HG02973 (cell line): Measurements from ENCODE around the gene POGK.

Source experiments
- ATAC-seq: cut with Tn5 transposase; IDR thresholded peaks from one replicate; pipeline ENCODE4 v1.9.1; 2021; ENCODE audit warnings: moderate library complexity; ENCODE audit not compliant: unreplicated experiment

The POGK gene

DNA sequence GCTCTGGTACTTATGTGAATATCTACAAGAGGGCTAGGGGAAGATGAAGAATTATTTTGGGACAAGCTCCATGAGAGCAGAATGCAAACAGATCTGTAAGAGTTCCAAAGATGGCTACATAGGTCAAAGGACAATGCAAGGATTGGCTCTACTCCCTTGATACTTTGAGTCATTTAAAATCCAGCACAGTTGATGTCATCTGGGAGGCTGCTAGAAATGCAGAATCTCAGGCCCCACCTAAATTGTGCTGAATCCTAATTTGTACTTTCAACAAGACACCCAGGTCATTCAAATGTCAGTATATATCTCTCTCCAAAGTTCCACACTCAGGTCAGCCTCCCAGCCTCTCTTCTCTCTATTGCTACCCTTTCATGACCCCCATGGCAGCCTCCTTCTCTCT is 60.5 kb downstream of the POGK start:
- ATAC-seq = no peak

DNA sequence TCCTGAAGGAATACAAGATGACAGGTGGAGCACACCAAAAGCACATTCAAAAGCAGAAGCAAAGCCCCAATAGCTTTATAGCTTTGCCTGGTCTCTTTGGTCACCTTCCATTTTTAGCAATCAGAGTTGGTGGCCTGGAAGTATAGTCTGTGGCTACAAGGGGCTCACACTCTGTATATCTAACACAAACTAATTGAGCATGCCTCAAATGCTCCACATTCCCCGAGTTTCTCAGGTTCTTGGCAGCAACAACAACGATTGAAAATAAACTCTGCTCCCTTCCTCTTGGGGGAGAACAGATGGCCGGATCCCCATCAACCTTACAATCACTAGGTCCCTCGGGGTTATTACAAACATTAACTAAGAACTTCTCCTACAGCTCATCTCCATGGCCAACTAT is 61.7 kb downstream of the POGK start:
- no peak for ATAC-seq

DNA sequence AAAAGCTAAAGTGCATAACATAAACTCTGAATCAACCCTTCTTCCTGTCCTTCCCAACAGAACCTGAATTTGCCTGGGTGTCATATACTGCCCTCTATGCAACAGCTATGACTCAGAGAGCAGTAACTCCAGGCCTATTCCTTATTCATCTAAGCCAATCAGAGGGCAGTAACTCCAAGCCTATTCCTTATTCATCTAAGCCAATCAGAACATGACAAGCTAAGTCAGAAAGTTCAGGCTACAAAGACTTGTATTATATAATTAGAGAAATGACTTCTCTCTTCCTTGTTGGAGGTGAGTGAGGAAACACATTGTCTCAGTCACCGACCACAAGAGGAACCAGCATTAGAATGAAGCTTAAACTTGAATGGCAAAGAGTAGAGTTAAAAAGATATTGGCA is 63.0 kb downstream of the POGK start:
- ATAC-seq = no peak

DNA sequence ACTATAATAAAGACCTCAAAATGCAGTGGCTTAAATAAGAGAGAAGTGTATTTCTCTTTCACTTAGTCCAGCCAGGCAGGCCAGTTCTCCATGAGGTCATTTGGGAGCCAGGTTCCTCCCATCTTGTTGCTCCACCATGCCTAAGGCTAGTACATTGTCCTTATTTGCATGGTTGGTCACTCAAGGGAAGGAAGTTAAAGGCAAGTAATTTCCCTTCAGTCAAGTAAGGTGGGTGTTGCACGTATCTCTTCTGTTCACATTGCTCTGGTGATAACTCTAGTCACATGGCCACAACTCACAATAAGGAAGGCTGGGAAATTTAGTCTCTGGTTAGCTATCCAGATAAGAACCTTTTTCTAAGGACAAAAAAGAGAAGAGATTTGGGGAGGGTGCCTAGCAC is 64.0 kb downstream of the POGK start:
- no peak for ATAC-seq

DNA sequence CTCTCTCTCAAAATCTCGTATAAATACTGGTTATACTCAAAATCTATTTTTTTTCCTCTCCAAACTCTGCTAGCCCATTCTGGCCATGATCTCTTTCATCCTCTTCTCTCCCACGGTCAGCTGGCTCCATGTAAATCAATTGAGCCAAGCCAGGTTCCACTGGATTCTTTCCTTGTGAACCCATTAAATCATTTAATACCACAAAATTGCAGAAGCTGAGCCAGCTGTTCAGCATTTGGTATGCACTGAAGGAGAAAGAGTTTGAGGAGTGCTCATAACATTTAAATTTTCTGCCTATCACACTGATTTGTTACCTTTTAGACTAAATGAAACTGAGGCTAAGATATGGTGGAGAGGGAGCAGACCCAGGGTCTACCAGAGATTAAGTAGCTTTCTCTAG is 65.9 kb downstream of the POGK start:
- ATAC-seq = no peak

DNA sequence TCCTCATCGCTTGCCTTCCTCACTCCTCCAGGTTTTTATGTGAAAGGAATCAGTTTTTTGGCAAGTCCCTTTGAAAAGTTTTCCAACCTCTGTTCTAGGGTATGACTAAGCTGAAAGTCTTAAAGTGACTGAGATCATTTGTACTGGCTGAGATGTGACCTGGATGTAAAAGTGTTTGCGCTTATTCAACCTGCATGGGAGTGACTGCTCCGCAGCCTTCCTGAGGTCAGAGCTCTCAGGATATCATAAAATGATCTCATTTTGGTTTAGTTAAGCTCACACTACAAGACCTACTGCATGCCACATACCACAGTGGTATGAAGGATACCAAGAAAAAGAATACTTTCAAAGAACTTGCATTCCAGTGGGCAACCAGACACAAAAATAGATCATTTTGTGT is 66.6 kb downstream of the POGK start:
- ATAC-seq = no peak
